H1 (cell line): ENCODE measurements around the gene CCDC175.

ENCODE experiments used
- BRCA1 ChIP-seq: IDR thresholded peaks from 2 replicates; pipeline ENCODE4 v1.6.1; 2012; ENCODE audit warnings: low read depth, low read length, improper control_type of control experiment
- CTCF ChIP-seq, 3 experiments: IDR thresholded peaks; 1 replicate in 2 of 3; 2 replicates in 1 of 3; pipeline versions ENCODE4 v1.5.1 to v1.6.1; 2011; ENCODE audit warnings: low read length in 3 of 3, mild to moderate bottlenecking in 3 of 3, inconsistent platforms in 2 of 3, low read depth in 1 of 3, moderate library complexity in 1 of 3; ENCODE audit not compliant: insufficient read depth in 1 of 3; ENCODE audit errors: control extremely low read depth in 1 of 3
- POLR2A ChIP-seq, 2 experiments: IDR thresholded peaks; 1 replicate in 1 of 2; 2 replicates in 1 of 2; pipeline ENCODE4 v1.6.1; 2011; ENCODE audit warnings: low read depth in 2 of 2, low read length in 2 of 2, mild to moderate bottlenecking in 2 of 2; ENCODE audit errors: control extremely low read depth in 1 of 2
- SP1 ChIP-seq: IDR thresholded peaks from 2 replicates; pipeline ENCODE4 v1.6.1; 2011; ENCODE audit warnings: low read depth, low read length
- TAF1 ChIP-seq: IDR thresholded peaks from 2 replicates; pipeline ENCODE4 v1.6.1; 2011; ENCODE audit warnings: mild to moderate bottlenecking, low read depth, low read length

GRCh38 chr14:59580911-59581310, 4.3 kb upstream of the CCDC175 start:
- TF ChIP-seq POLR2A (IDR thresholded peaks at IDR 0.05; ENCODE audit: control extremely low read depth in 1 of 2, low read depth in 2 of 2, low read length in 2 of 2) = no peak
- TF ChIP-seq CTCF (IDR thresholded peaks at IDR 0.05; ENCODE audit: control extremely low read depth in 1 of 3, insufficient read depth in 1 of 3, low read depth in 1 of 3, low read length in 3 of 3) = no peak
- no peak for TF ChIP-seq TAF1
- TF ChIP-seq BRCA1 = no peak
- TF ChIP-seq SP1 = no peak
